MM.1S (cell line): Measurements from ENCODE around the gene DHX8.
"Not testable (repeated sequence)": the region's sequence is repeated elsewhere in the genome, so short reads cannot be mapped to it uniquely, and the experiment has no call there.

Experiments
- DNase-seq: peaks from one replicate; pipeline ENCODE4 v3.0.0-alpha.2; 2015
- H2AFZ ChIP-seq: fragments of 300-600 bp; sonication (generic); 2 replicates; pipeline ENCODE4 v1.6.0; 2016; ENCODE audit warnings: antibody characterized with exemption, low read length
- H3F3A ChIP-seq: fragments of 300-600 bp; sonication (generic); 2 replicates; pipeline ENCODE4 v1.6.1; 2016; ENCODE audit warnings: mild to moderate bottlenecking, antibody characterized with exemption, low read length, moderate library complexity, mixed read lengths; ENCODE audit not compliant: insufficient read depth
- H3K27ac ChIP-seq: fragments of 300-600 bp; sonication (generic); 2 replicates; pipeline ENCODE4 v1.5.1; 2016; ENCODE audit warnings: mild to moderate bottlenecking, low read length
- H3K27me3 ChIP-seq: fragments of 300-600 bp; sonication (generic); replicated peaks from 2 replicates; pipeline ENCODE4 v1.6.0; 2016; ENCODE audit warnings: low read length; ENCODE audit not compliant: insufficient read depth
- H3K36me3 ChIP-seq: fragments of 300-600 bp; sonication (generic); replicated peaks from 2 replicates; pipeline ENCODE4 v1.6.1; 2016; ENCODE audit warnings: mild to moderate bottlenecking, low read length, mixed read lengths; ENCODE audit not compliant: insufficient read depth
- H3K4me1 ChIP-seq: fragments of 300-600 bp; sonication (generic); 2 replicates; pipeline ENCODE4 v1.6.1; 2016; ENCODE audit warnings: low read length, mixed read lengths
- H3K4me2 ChIP-seq: fragments of 300-600 bp; sonication (generic); 2 replicates; pipeline ENCODE4 v1.6.0; 2016; ENCODE audit warnings: low read depth, low read length
- H3K4me3 ChIP-seq: fragments of 300-600 bp; sonication (generic); 2 replicates; pipeline ENCODE4 v1.5.1; 2016; ENCODE audit warnings: low read length, mixed read lengths
- H3K79me2 ChIP-seq: fragments of 300-600 bp; sonication (generic); 2 replicates; pipeline ENCODE4 v1.6.1; 2016; ENCODE audit warnings: mixed run types, low read length, mixed read lengths
- H3K9ac ChIP-seq: fragments of 300-600 bp; sonication (generic); 2 replicates; pipeline ENCODE4 v1.6.1; 2016; ENCODE audit warnings: low read length, mixed read lengths
- H3K9me2 ChIP-seq: fragments of 300-600 bp; sonication (generic); replicated peaks from 2 replicates; pipeline ENCODE4 v1.6.1; 2016; ENCODE audit warnings: mild to moderate bottlenecking, low read length, mixed read lengths; ENCODE audit not compliant: insufficient read depth
- H3K9me3 ChIP-seq: fragments of 300-600 bp; sonication (generic); replicated peaks from 2 replicates; pipeline ENCODE4 v1.6.1; 2016; ENCODE audit warnings: mild to moderate bottlenecking, low read length, mixed read lengths; ENCODE audit not compliant: insufficient read depth
- H4K20me1 ChIP-seq: fragments of 300-600 bp; sonication (generic); 2 replicates; pipeline ENCODE4 v1.6.1; 2016; ENCODE audit warnings: mild to moderate bottlenecking, low read length, moderate library complexity, mixed read lengths; ENCODE audit not compliant: insufficient read depth
- CTCF ChIP-seq: fragments of 300-600 bp; sonication (generic); IDR thresholded peaks from 2 replicates; pipeline ENCODE4 v1.5.1; 2016; ENCODE audit warnings: antibody characterized with exemption, low read length, mixed read lengths
- EZH2 ChIP-seq: fragments of 300-600 bp; sonication (generic); optimal IDR thresholded peaks from 2 replicates; pipeline ENCODE3; 2017; ENCODE audit warnings: low read depth, mild to moderate bottlenecking, antibody characterized with exemption, low read length, mixed read lengths
- EZH2phosphoT487 ChIP-seq: fragments of 300-600 bp; sonication (generic); IDR thresholded peaks from 2 replicates; pipeline ENCODE4 v1.6.1; 2018; ENCODE audit warnings: antibody characterized with exemption, low read length

Gene DHX8

GRCh38 chr17:43475494-43476089 is 8.2 kb upstream of the DHX8 start:
- H3K9ac ChIP-seq = no peak overlapping the region
- TF ChIP-seq CTCF (no peak), EZH2 (no peak), EZH2phosphoT487 (no peak)
- no peak overlapping the region for H2AFZ ChIP-seq

GRCh38 chr17:43476306-43476705 is 7.5 kb upstream of the DHX8 start:
- H2AFZ ChIP-seq, H3K4me1 ChIP-seq, H3F3A ChIP-seq, H3K9me3 ChIP-seq, H4K20me1 ChIP-seq, H3K9me2 ChIP-seq, H3K4me2 ChIP-seq, H3K27me3 ChIP-seq, H3K36me3 ChIP-seq, H3K79me2 ChIP-seq, DNase-seq, H3K27ac ChIP-seq, H3K4me3 ChIP-seq, H3K9ac ChIP-seq: not testable (repeated sequence)

More at GRCh38 chr17:43475494-43476089, 8.2 kb upstream of the DHX8 start:
- Histone ChIP-seq H4K20me1 (no peaks in the 10 kb centered on the region), H3F3A (no peaks in the 10 kb centered on the region), H3K4me1 (no peaks in the 10 kb centered on the region), H3K9me2 (no peaks in the 10 kb centered on the region), H3K4me3 (no peak overlapping the region), H3K27ac (no peak overlapping the region), H3K36me3 (no peaks in the 10 kb centered on the region), H3K79me2 (no peaks in the 10 kb centered on the region), H3K9me3 (no peaks in the 10 kb centered on the region), H3K27me3 (no peaks in the 10 kb centered on the region; the same call in 1 of the 2 replicates), H3K4me2 (no peak overlapping the region)
- no peak for DNase-seq

GRCh38 chr17:43477832-43478634 is 5.7 kb upstream of the DHX8 start:
- H3K4me1 ChIP-seq = no peaks in the 10 kb centered on the region
- H3K27me3 ChIP-seq = no peaks in the 10 kb centered on the region; the same call in 1 of the 2 replicates
- no peak overlapping the region for H3K4me2 ChIP-seq
- no peak for DNase-seq
- no peaks in the 10 kb centered on the region for H3F3A ChIP-seq
- H3K36me3 ChIP-seq = no peaks in the 10 kb centered on the region
- H3K9ac ChIP-seq = no peak overlapping the region
- no peaks in the 10 kb centered on the region for H4K20me1 ChIP-seq
- H3K9me3 ChIP-seq = no peaks in the 10 kb centered on the region
- no peak overlapping the region for H3K27ac ChIP-seq
- TF ChIP-seq EZH2 = no peak
- no peak for TF ChIP-seq CTCF
- no peak for TF ChIP-seq EZH2phosphoT487
- no peak overlapping the region for H2AFZ ChIP-seq
- H3K4me3 ChIP-seq = no peak overlapping the region
- no peaks in the 10 kb centered on the region for H3K9me2 ChIP-seq
- H3K79me2 ChIP-seq = no peaks in the 10 kb centered on the region

GRCh38 chr17:43479948-43480347 is 3.8 kb upstream of the DHX8 start:
- H3K9me3 ChIP-seq = no peaks in the 10 kb centered on the region
- no peak overlapping the region for H2AFZ ChIP-seq
- H3K4me2 ChIP-seq = no peak overlapping the region
- no peaks in the 10 kb centered on the region for H4K20me1 ChIP-seq
- no peaks in the 10 kb centered on the region for H3K36me3 ChIP-seq
- no peaks in the 10 kb centered on the region for H3K9me2 ChIP-seq
- no peak overlapping the region for H3K27ac ChIP-seq
- no peaks in the 10 kb centered on the region; the same call in 1 of the 2 replicates for H3K27me3 ChIP-seq
- DNase-seq = no peak
- no peak overlapping the region for H3K9ac ChIP-seq
- H3K79me2 ChIP-seq = peaks cover 11% of the 10 kb centered on the region
- TF ChIP-seq CTCF (no peak), EZH2phosphoT487 (no peak), EZH2 (no peak)
- no peak overlapping the region for H3K4me3 ChIP-seq
- H3F3A ChIP-seq = no peaks in the 10 kb centered on the region
- peaks cover 2% of the 10 kb centered on the region for H3K4me1 ChIP-seq
